GM21737 (cell line): Measurements from ENCODE around the gene AMZ1.
"Not testable (repeated sequence)": the region's sequence is repeated elsewhere in the genome, so short reads cannot be mapped to it uniquely, and the experiment has no call there.

ENCODE experiments used
- ATAC-seq: cut with Tn5 transposase; IDR thresholded peaks from one replicate; pipeline ENCODE4 v1.9.1; 2021; ENCODE audit warnings: mild to moderate bottlenecking, moderate library complexity; ENCODE audit not compliant: unreplicated experiment

Gene AMZ1

GRCh38 chr7:2737771-2738540, 50.0 kb downstream of the AMZ1 start:
- no peak for ATAC-seq

GRCh38 chr7:2738766-2739549, 51.0 kb downstream of the AMZ1 start:
- ATAC-seq: no peak

GRCh38 chr7:2743523-2744185, 55.7 kb downstream of the AMZ1 start:
- ATAC-seq: not testable (repeated sequence)

- ATAC-seq: not testable (repeated sequence)
Observed at GRCh38 chr7:2748684-2749083, 60.7 kb downstream of the AMZ1 start.

GRCh38 chr7:2750004-2750407, 62.0 kb downstream of the AMZ1 start:
- no peak for ATAC-seq

- no peak for ATAC-seq
Observed at GRCh38 chr7:2751086-2751485, 63.1 kb downstream of the AMZ1 start.

GRCh38 chr7:2753148-2753547, 65.1 kb downstream of the AMZ1 start:
- ATAC-seq: no peak

- ATAC-seq: no peak
Observed at GRCh38 chr7:2754086-2754485, 66.1 kb downstream of the AMZ1 start.

GRCh38 chr7:2754912-2755311, 66.9 kb downstream of the AMZ1 start:
- no peak for ATAC-seq

GRCh38 chr7:2755531-2755930, 67.5 kb downstream of the AMZ1 start:
- ATAC-seq: no peak

- ATAC-seq: no peak
Observed at GRCh38 chr7:2757361-2757903, 69.4 kb downstream of the AMZ1 start.

- ATAC-seq: peak; percentile 56
Observed at GRCh38 chr7:2757904-2758672, 70.1 kb downstream of the AMZ1 start.

- ATAC-seq: no peak
Observed at GRCh38 chr7:2758673-2759616, 70.9 kb downstream of the AMZ1 start.

GRCh38 chr7:2759736-2760097, 71.7 kb downstream of the AMZ1 start:
- ATAC-seq: no peak

- ATAC-seq: no peak
Observed at GRCh38 chr7:2760098-2760889, 72.3 kb downstream of the AMZ1 start.

- ATAC-seq: no peak
Observed at GRCh38 chr7:2761131-2761624, 73.2 kb downstream of the AMZ1 start.

GRCh38 chr7:2761801-2762497, 73.9 kb downstream of the AMZ1 start:
- ATAC-seq: no peak

- ATAC-seq: no peak
Observed at GRCh38 chr7:2763597-2763996, 75.6 kb downstream of the AMZ1 start.
